Measurements from ENCODE around the gene IRF6. TPM values are rescaled to one million over a fixed set of nuclear protein-coding genes. Genes with fewer than 3 reads are reported as not detected.

The IRF6 gene
- polyA plus RNA-seq, 4 donors = 26.8 to 74.4 (median 32.2) TPM

DNA sequence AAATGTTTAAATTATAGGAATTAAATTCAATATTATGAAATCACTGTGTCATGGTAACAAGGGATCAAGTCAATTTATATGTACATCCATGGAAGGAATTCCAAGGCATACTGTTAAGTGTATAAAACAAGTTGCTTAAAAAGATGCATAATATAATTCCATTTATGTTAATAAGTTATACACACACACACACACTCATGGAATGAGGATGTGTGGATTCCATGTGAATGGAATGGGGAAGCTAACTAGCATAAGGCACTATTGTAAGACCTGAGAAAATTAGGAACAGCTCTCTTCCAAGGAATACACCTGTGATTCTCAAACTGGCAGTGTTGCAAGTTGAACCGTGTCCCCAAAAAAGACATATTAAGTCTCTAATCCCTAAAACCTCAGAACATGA is 67.7 kb downstream of the IRF6 start:
- FAIRE-seq (no peak), DNase-seq (no peak)
- Histone ChIP-seq H3K9me3 (ENCODE audit: control insufficient read depth in 2 of 2, insufficient read depth in 1 of 2, low read depth in 1 of 2, low read length in 1 of 2) (no peaks in the 10 kb centered on the region), H3K4me1 (ENCODE audit: control insufficient read depth in 3 of 3, insufficient read depth in 2 of 3, low read depth in 1 of 3, low read length in 2 of 3) (peaks cover 0 to 14% (median 4%) of the 10 kb centered on the region in 3 donors), H3K27me3 (ENCODE audit: control insufficient read depth in 3 of 3, insufficient read depth in 3 of 3, low read length in 3 of 3) (peaks cover 0 to 2% (median 0%) of the 10 kb centered on the region in 3 donors), H3K4me3 (ENCODE audit: low read depth in 1 of 3, low read length in 3 of 3) (no peak overlapping the region), H3K36me3 (ENCODE audit: control insufficient read depth in 3 of 3, insufficient read depth in 2 of 3, low read depth in 1 of 3, low read length in 3 of 3) (no peaks in the 10 kb centered on the region), H3K27ac (ENCODE audit: low read depth in 1 of 3, low read length in 2 of 3) (no peak overlapping the region)
- 92 to 100% (median 97%) methylated on average over 1 of the region's 1 CpG for WGBS, 3 donors

DNA sequence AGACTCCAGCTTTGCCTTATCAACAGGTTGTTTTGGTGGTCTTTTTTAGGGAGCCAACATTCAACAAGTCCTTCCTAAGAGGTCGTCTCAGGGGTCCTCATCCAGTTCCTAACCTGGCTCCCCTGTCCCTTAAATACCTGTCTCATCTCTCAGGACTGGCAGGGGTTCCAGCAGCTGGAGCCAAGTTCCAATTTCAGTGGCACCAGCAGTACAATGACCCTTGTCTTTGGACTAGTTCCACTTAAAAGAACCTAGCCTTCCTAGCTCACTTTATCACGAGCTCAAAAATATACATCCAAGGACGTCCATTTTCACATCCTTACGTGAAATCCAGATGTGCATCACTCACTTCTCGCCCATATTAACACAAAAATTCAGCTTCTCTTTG is 68.8 kb downstream of the IRF6 start:
- Histone ChIP-seq H3K36me3 (ENCODE audit: control insufficient read depth in 3 of 3, insufficient read depth in 2 of 3, low read depth in 1 of 3, low read length in 3 of 3) (no peaks in the 10 kb centered on the region), H3K4me3 (ENCODE audit: low read depth in 1 of 3, low read length in 3 of 3) (no peak overlapping the region), H3K27ac (ENCODE audit: low read depth in 1 of 3, low read length in 2 of 3) (no peak overlapping the region), H3K27me3 (ENCODE audit: control insufficient read depth in 3 of 3, insufficient read depth in 3 of 3, low read length in 3 of 3) (peaks cover 0 to 2% (median 0%) of the 10 kb centered on the region in 3 donors), H3K9me3 (ENCODE audit: control insufficient read depth in 2 of 2, insufficient read depth in 1 of 2, low read depth in 1 of 2, low read length in 1 of 2) (no peaks in the 10 kb centered on the region), H3K4me1 (ENCODE audit: control insufficient read depth in 3 of 3, insufficient read depth in 2 of 3, low read depth in 1 of 3, low read length in 2 of 3) (peaks cover 0 to 10% (median 4%) of the 10 kb centered on the region in 3 donors)
- 80 to 86% (median 84%) methylated on average over 5 of the region's 5 CpGs for WGBS, 3 donors
- DNase-seq (no peak), FAIRE-seq (no peak)

- H3K27me3 ChIP-seq (ENCODE audit: control insufficient read depth in 3 of 3, insufficient read depth in 3 of 3, low read length in 3 of 3) = peaks cover 0 to 2% (median 0%) of the 10 kb centered on the region in 3 donors
- no peak overlapping the region for H3K4me3 ChIP-seq (ENCODE audit: low read depth in 1 of 3, low read length in 3 of 3)
- FAIRE-seq (no peak), DNase-seq (no peak)
- H3K27ac ChIP-seq (ENCODE audit: low read depth in 1 of 3, low read length in 2 of 3) = no peak overlapping the region
- 67 to 77% (median 73%) methylated on average over 3 of the region's 3 CpGs for WGBS, 3 donors
- no peaks in the 10 kb centered on the region for H3K36me3 ChIP-seq (ENCODE audit: control insufficient read depth in 3 of 3, insufficient read depth in 2 of 3, low read depth in 1 of 3, low read length in 3 of 3)
- peaks cover 0 to 5% (median under 1%) of the 10 kb centered on the region in 3 donors for H3K4me1 ChIP-seq (ENCODE audit: control insufficient read depth in 3 of 3, insufficient read depth in 2 of 3, low read depth in 1 of 3, low read length in 2 of 3)
- no peaks in the 10 kb centered on the region for H3K9me3 ChIP-seq (ENCODE audit: control insufficient read depth in 2 of 2, insufficient read depth in 1 of 2, low read depth in 1 of 2, low read length in 1 of 2)
These were observed 69.3 kb downstream of the IRF6 start for GRCh38 chr1:209736490-209737117.

Other genes starting within 250 kb of the IRF6 start
- gene CAMK1G, start 222.4 kb downstream of the IRF6 start, polyA plus RNA-seq = under 1 TPM in 2 of 4 donors, not detected in 2; 0.10 to 0.37 TPM
- 100 to 1,000 TPM in 1 of 4 donors, 10 to 100 TPM in 3; 33.8 to 218 (median 49.6) TPM for gene LAMB3, start 153.7 kb downstream of the IRF6 start, polyA plus RNA-seq
- gene G0S2, start 130.7 kb downstream of the IRF6 start, polyA plus RNA-seq = 100 to 1,000 TPM in 2 of 4 donors, 10 to 100 TPM in 1, 1 to 10 TPM in 1; 6.9 to 310 (median 75.8) TPM
- 1 to 10 TPM in 2 of 4 donors, not detected in 2; 1.6 to 3.8 TPM for gene HSD11B1, start 101.3 kb downstream of the IRF6 start, polyA plus RNA-seq
- gene TRAF3IP3, start 50.1 kb downstream of the IRF6 start, polyA plus RNA-seq = 10 to 100 TPM in 1 of 4 donors, 1 to 10 TPM in 3; 1.1 to 20.0 (median 5.8) TPM
- 1 to 10 TPM in 2 of 4 donors, under 1 TPM in 2; 0.45 to 4.6 (median 1.4) TPM for gene C1orf74, start 21.6 kb downstream of the IRF6 start, polyA plus RNA-seq
- 1 to 10 TPM in 3 of 4 donors, under 1 TPM in 1; 0.89 to 9.8 (median 2.2) TPM for gene UTP25, start 21.8 kb upstream of the IRF6 start, polyA plus RNA-seq
- gene SYT14, start 132.1 kb upstream of the IRF6 start, polyA plus RNA-seq = under 1 TPM in 2 of 4 donors, not detected in 2; 0.13 TPM